PFSK-1 (cell line): Measurements from ENCODE around the gene LRRC46.

Experiments used
- FOXP2 ChIP-seq: optimal IDR thresholded peaks from 2 replicates; pipeline ENCODE3; 2011; ENCODE audit warnings: borderline replicate concordance, control low read depth, inconsistent platforms; ENCODE audit not compliant: insufficient read depth; ENCODE audit errors: extremely low read length, extremely low read depth
- POLR2AphosphoS5 ChIP-seq: IDR thresholded peaks from 2 replicates; pipeline ENCODE4 v1.6.1; 2012; ENCODE audit warnings: low read depth, mild to moderate bottlenecking, control low read depth, low read length, moderate library complexity
- REST ChIP-seq, 2 experiments: IDR thresholded peaks; 2 replicates each; pipeline versions ENCODE4 v1.6.1 to v1.8.0; 2011 to 2012; ENCODE audit warnings: low read depth in 2 of 2, low read length in 2 of 2, control low read depth in 1 of 2, inconsistent platforms in 1 of 2, mild to moderate bottlenecking in 1 of 2, moderate library complexity in 1 of 2; ENCODE audit not compliant: insufficient read depth in 1 of 2
- SIN3A ChIP-seq: IDR thresholded peaks from 2 replicates; pipeline ENCODE4 v1.6.1; 2012; ENCODE audit warnings: mild to moderate bottlenecking, low read length, moderate library complexity, borderline replicate concordance; ENCODE audit not compliant: insufficient read depth
- TAF1 ChIP-seq: IDR thresholded peaks from 2 replicates; pipeline ENCODE4 v1.6.1; 2012; ENCODE audit warnings: low read length, control low read depth, borderline replicate concordance; ENCODE audit not compliant: insufficient read depth

- TF ChIP-seq TAF1 (no peak), SIN3A (no peak), REST (IDR thresholded peaks at IDR 0.05; ENCODE audit: insufficient read depth in 1 of 2, low read depth in 2 of 2, low read length in 2 of 2) (no peak), POLR2AphosphoS5 (no peak), FOXP2 (no peak)
Measured at GRCh38 chr17:47846716-47847340, 15.4 kb downstream of the LRRC46 start.
